HEK293T (cell line): ENCODE data around the gene STOML2.

Source experiments
- ARNT ChIP-seq: fragments of 450-650 bp; IDR thresholded peaks from 2 replicates; pipeline ENCODE4 v1.6.1; 2017; ENCODE audit warnings: mild to moderate bottlenecking
- CTBP1 ChIP-seq: fragments of 450-650 bp; IDR thresholded peaks from 2 replicates; pipeline ENCODE4 v1.6.1; 2016; ENCODE audit warnings: borderline replicate concordance
- FOXA1 ChIP-seq: fragments of 450-650 bp; IDR thresholded peaks from 2 replicates; pipeline ENCODE4 v1.6.1; 2016; ENCODE audit warnings: mild to moderate bottlenecking
- FOXK2 ChIP-seq: fragments of 450-650 bp; IDR thresholded peaks from 2 replicates; pipeline ENCODE4 v1.6.1; 2016; ENCODE audit warnings: mild to moderate bottlenecking
- FOXM1 ChIP-seq: fragments of 450-650 bp; IDR thresholded peaks from 2 replicates; pipeline ENCODE4 v1.6.1; 2017; ENCODE audit warnings: mild to moderate bottlenecking, borderline replicate concordance
- SP1 ChIP-seq: fragments of 450-650 bp; IDR thresholded peaks from 2 replicates; pipeline ENCODE4 v1.6.1; 2017

GRCh38 chr9:35067056-35067455 is 35.9 kb downstream of the STOML2 start:
- TF ChIP-seq FOXK2 (no peak), SP1 (no peak), FOXM1 (no peak), CTBP1 (no peak), ARNT (no peak), FOXA1 (no peak)
